CD14-positive monocyte (primary cell): ENCODE measurements around the gene CRY2. TPM values are rescaled to one million over a fixed set of nuclear protein-coding genes. Genes with fewer than 3 reads are reported as not detected.
A peak's percentile ranks its signal among the peaks of the same experiment; 100 is the strongest.

Source experiments
- DNase-seq, 3 donors: peaks; one replicate each; pipeline ENCODE4 v3.0.0-alpha.2; 2011 to 2022
- H2AFZ ChIP-seq: 2 replicates; pipeline ENCODE4 v1.6.0; 2012; ENCODE audit warnings: mild to moderate bottlenecking, low read depth, low read length, inconsistent platforms; ENCODE audit not compliant: insufficient read depth, poor library complexity, severe bottlenecking
- H3K27ac ChIP-seq, 2 donors: 1 replicate in 1 of 2; 2 replicates in 1 of 2; pipeline ENCODE4 v1.5.1; 2012 to 2013; ENCODE audit warnings: low read length in 2 of 2, control low read depth in 1 of 2, inconsistent platforms in 1 of 2, low read depth in 1 of 2, mild to moderate bottlenecking in 1 of 2
- H3K27me3 ChIP-seq, 2 donors: one replicate each; pipeline versions ENCODE4 v1.6.0 to v1.6.1; 2011 to 2013; ENCODE audit warnings: low read length in 2 of 2; ENCODE audit not compliant: control insufficient read depth in 2 of 2, insufficient read depth in 2 of 2
- H3K36me3 ChIP-seq, 2 donors: replicated peaks in 1 of 2; 1 replicate in 1 of 2; 2 replicates in 1 of 2; pipeline versions ENCODE4 v1.5.1 to v1.6.1; 2012 to 2013; ENCODE audit warnings: low read length in 2 of 2, control low read depth in 1 of 2, inconsistent platforms in 1 of 2, mild to moderate bottlenecking in 1 of 2; ENCODE audit not compliant: insufficient read depth in 2 of 2, control insufficient read depth in 1 of 2
- H3K4me1 ChIP-seq, 2 donors: 1 replicate in 1 of 2; 2 replicates in 1 of 2; pipeline versions ENCODE4 v1.5.1 to v1.6.1; 2012 to 2013; ENCODE audit warnings: low read length in 2 of 2, control low read depth in 1 of 2, inconsistent platforms in 1 of 2, mild to moderate bottlenecking in 1 of 2, moderate library complexity in 1 of 2; ENCODE audit not compliant: insufficient read depth in 2 of 2, control insufficient read depth in 1 of 2
- H3K4me2 ChIP-seq: replicated peaks from 2 replicates; pipeline ENCODE3; 2012; ENCODE audit warnings: low read length, moderate library complexity, mild to moderate bottlenecking; ENCODE audit not compliant: poor library complexity, severe bottlenecking; ENCODE audit errors: extremely low read depth
- H3K4me3 ChIP-seq, 3 experiments: fragments of 200-600 bp in 1 of 3; sonication (generic) in 1 of 3; replicated peaks in 1 of 3; 1 replicate in 2 of 3; 2 replicates in 1 of 3; pipeline ENCODE4 v1.5.1; 2011 to 2013; ENCODE audit warnings: low read length in 3 of 3, mild to moderate bottlenecking in 3 of 3, control low read depth in 2 of 3, low read depth in 2 of 3, inconsistent platforms in 1 of 3, moderate library complexity in 1 of 3
- H3K79me2 ChIP-seq: 2 replicates; pipeline ENCODE4 v1.6.0; 2012; ENCODE audit warnings: mild to moderate bottlenecking, control low read depth, inconsistent platforms, low read length, moderate library complexity; ENCODE audit not compliant: insufficient read depth
- H3K9ac ChIP-seq: 2 replicates; pipeline ENCODE4 v1.6.0; 2017; ENCODE audit warnings: low read length, mild to moderate bottlenecking; ENCODE audit not compliant: insufficient read depth, poor library complexity, severe bottlenecking
- H3K9me3 ChIP-seq, 2 donors: replicated peaks in 1 of 2; 1 replicate in 1 of 2; 2 replicates in 1 of 2; pipeline versions ENCODE4 v1.5.1 to v1.6.1; 2012 to 2013; ENCODE audit warnings: low read length in 2 of 2, control low read depth in 1 of 2; ENCODE audit not compliant: control insufficient read depth in 1 of 2, insufficient read depth in 1 of 2
- H4K20me1 ChIP-seq: 2 replicates; pipeline ENCODE4 v1.6.0; 2012; ENCODE audit warnings: mild to moderate bottlenecking, low read length, control low read depth, moderate library complexity; ENCODE audit not compliant: insufficient read depth
- H3K27ac Mint-ChIP-seq, 7 donors: one replicate each; pipeline ENCODE4 v1.8.0; 2020; ENCODE audit warnings: mild to moderate bottlenecking in 7 of 7, mixed read lengths in 7 of 7, moderate library complexity in 6 of 7, inconsistent platforms in 2 of 7
- H3K27me3 Mint-ChIP-seq, 3 donors: one replicate each; pipeline ENCODE4 v1.8.0; 2021 to 2022; ENCODE audit warnings: low read depth in 3 of 3, mild to moderate bottlenecking in 3 of 3, mixed read lengths in 3 of 3, moderate library complexity in 3 of 3, inconsistent platforms in 1 of 3
- H3K36me3 Mint-ChIP-seq, 2 donors: one replicate each; pipeline ENCODE4 v1.8.0; 2020; ENCODE audit warnings: mixed read lengths in 2 of 2, inconsistent platforms in 1 of 2, mild to moderate bottlenecking in 1 of 2
- H3K4me1 Mint-ChIP-seq: one replicate; pipeline ENCODE4 v1.8.0; 2020; ENCODE audit warnings: mild to moderate bottlenecking, mixed read lengths
- H3K4me3 Mint-ChIP-seq, 2 donors: one replicate each; pipeline ENCODE4 v1.8.0; 2020; ENCODE audit warnings: mild to moderate bottlenecking in 2 of 2, mixed read lengths in 2 of 2, moderate library complexity in 1 of 2
- H3K9me3 Mint-ChIP-seq, 7 donors: one replicate each; pipeline ENCODE4 v1.8.0; 2020 to 2022; ENCODE audit warnings: mixed read lengths in 7 of 7, mild to moderate bottlenecking in 6 of 7, moderate library complexity in 6 of 7, inconsistent platforms in 2 of 7
- WGBS: methylation state at CpG from one replicate; pipeline ENCODE4 v1.1.5; 2013; ENCODE audit warnings: missing lambda C conversion rate; ENCODE audit not compliant: insufficient coverage; 5-methylcytosine and 5-hydroxymethylcytosine counted together
- intact Hi-C, 2 donors: fragments of 100-400 bp; cut with micrococcal nuclease; formaldehyde crosslinking; loops; one replicate each; pipeline versions ENCODE4 v1.15.0 to v1.15.1; 2023
- polyA plus RNA-seq, 3 donors: library from polyadenylated mRNA; depleted of rRNA in 1 of 3; unstranded in 2 of 3; stranded (reverse) in 1 of 3; fragments of 300-500 nt in 2 of 3; fragments of >200 nt in 1 of 3; fragmentation: Illumina TruSeq in 2 of 3; gene quantifications; 1 replicate in 2 of 3; 2 replicates in 1 of 3; pipeline ENCODE4 v1.2.3, GENCODE V29; 2012 to 2021
- TF ChIP-seq, protein P1 (sequence below): fragments of 200-600 bp; IDR thresholded peaks from one replicate; pipeline ENCODE4 v1.8.0; 2022; ENCODE audit warnings: antibody characterized with exemption, mild to moderate bottlenecking

The CRY2 gene
- polyA plus RNA-seq, 3 donors = 5.1 to 12.5 (median 7.2) TPM

DNA sequence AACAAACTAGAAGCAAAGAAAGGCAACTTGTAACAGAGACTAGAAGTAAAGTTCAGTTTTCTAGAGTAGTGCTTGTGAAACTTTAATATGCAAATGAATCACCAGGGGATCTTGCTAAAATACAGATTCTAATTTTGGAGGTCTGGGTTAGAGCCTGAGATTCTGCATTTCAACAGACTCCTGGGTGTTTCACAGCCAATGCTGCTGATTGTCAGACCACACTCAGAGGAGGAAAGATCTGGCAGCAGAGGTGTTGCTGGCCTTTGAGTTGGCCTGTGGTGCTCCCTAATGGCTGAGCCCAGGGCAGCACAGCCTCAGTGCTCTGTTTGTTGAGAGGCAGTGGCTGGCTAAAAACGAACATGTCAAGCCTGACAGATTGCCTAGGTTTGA is 5.4 kb downstream of the CRY2 start:
- H3K4me1 ChIP-seq = peaks cover 27 to 29% of the 10 kb centered on the region in 2 donors
- no peak overlapping the region for H3K4me3 Mint-ChIP-seq
- H3K9me3 Mint-ChIP-seq = no peaks in the 10 kb centered on the region
- no peak for DNase-seq
- intact Hi-C loops = no loop called here
- no peak overlapping the region for H3K4me3 ChIP-seq
- peak overlapping the region in 1 of 2 donors; percentile 18 for H3K27ac ChIP-seq
- peaks cover 31 to 45% of the 10 kb centered on the region in 2 donors for H3K36me3 Mint-ChIP-seq
- peaks cover 58% of the 10 kb centered on the region for H3K79me2 ChIP-seq
- TF ChIP-seq, protein P1, sequence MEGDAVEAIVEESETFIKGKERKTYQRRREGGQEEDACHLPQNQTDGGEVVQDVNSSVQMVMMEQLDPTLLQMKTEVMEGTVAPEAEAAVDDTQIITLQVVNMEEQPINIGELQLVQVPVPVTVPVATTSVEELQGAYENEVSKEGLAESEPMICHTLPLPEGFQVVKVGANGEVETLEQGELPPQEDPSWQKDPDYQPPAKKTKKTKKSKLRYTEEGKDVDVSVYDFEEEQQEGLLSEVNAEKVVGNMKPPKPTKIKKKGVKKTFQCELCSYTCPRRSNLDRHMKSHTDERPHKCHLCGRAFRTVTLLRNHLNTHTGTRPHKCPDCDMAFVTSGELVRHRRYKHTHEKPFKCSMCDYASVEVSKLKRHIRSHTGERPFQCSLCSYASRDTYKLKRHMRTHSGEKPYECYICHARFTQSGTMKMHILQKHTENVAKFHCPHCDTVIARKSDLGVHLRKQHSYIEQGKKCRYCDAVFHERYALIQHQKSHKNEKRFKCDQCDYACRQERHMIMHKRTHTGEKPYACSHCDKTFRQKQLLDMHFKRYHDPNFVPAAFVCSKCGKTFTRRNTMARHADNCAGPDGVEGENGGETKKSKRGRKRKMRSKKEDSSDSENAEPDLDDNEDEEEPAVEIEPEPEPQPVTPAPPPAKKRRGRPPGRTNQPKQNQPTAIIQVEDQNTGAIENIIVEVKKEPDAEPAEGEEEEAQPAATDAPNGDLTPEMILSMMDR = no peak
- WGBS = no CpG with 5 or more reads among the region's 1 CpG
- H3K4me2 ChIP-seq = no peak overlapping the region
- peaks cover 76% of the 10 kb centered on the region for H4K20me1 ChIP-seq
- no peaks in the 10 kb centered on the region for H3K27me3 Mint-ChIP-seq
- H3K9me3 ChIP-seq = no peaks in the 10 kb centered on the region
- H3K9ac ChIP-seq = no peak overlapping the region
- H3K4me1 Mint-ChIP-seq = peaks cover 39% of the 10 kb centered on the region
- H3K27ac Mint-ChIP-seq = peak overlapping the region in 1 of 7 donors; percentile 64
- no peak overlapping the region for H2AFZ ChIP-seq
- H3K27me3 ChIP-seq = no peaks in the 10 kb centered on the region
- H3K36me3 ChIP-seq = peaks cover 13 to 26% of the 10 kb centered on the region in 2 donors

DNA sequence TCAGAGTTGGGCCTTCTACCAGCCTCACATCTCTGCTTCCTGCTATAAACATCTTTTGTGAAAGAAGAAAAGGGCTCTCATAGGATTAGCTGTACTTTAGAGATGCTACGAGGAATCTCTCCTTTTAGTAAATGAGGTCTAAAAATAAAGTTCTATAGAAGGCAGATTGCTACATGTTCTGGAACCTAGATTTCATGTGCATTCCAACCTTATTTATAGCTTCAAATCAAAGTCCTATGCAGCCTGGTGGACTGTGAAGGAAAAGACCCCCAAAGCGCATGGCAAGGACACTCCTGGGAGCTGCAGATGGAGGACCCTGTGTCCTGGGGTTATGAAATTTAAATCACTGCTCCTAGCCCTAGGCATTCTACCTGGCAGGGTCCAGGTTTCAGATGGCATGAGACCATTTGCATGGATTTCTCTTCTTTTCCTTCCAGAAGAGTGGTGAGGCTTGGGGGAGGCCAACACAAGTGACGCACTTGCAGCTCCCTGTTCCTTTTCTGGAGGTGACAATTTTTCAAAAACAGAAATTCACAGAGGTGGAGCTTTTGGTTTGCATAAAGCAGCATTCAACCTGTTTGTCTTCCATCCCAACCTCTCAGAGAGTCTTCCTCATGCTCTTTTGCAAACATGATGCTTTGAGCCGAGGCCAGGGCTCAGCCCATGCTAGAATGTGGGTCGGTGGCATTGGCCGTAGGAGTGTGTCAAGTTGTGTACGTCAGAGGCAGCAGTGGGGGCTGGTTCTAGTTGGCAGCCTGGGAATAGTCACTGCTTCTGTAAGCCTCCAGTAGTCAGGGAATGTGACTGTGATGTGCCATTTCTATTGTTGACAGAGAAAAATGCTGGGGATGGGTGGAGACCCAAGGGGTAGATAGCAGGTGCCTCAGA is 6.3 kb downstream of the CRY2 start:
- Histone ChIP-seq H3K4me1 (peaks cover 27 to 29% of the 10 kb centered on the region in 2 donors), H2AFZ (no peak overlapping the region), H3K9ac (no peak overlapping the region), H3K9me3 (no peaks in the 10 kb centered on the region), H4K20me1 (peaks cover 76% of the 10 kb centered on the region), H3K27me3 (no peaks in the 10 kb centered on the region), H3K4me3 (no peak overlapping the region), H3K27ac (no peak overlapping the region), H3K36me3 (peaks cover 14 to 35% of the 10 kb centered on the region in 2 donors), H3K4me2 (no peak overlapping the region), H3K79me2 (peaks cover 50% of the 10 kb centered on the region)
- DNase-seq = no peak
- peaks cover 34 to 48% of the 10 kb centered on the region in 2 donors for H3K36me3 Mint-ChIP-seq
- H3K4me1 Mint-ChIP-seq = peaks cover 40% of the 10 kb centered on the region
- TF ChIP-seq, protein P1 = no peak
- H3K4me3 Mint-ChIP-seq = no peak overlapping the region
- WGBS = 86% methylated on average over 4 of the region's 7 CpGs
- H3K27ac Mint-ChIP-seq = no peak overlapping the region
- H3K27me3 Mint-ChIP-seq = no peaks in the 10 kb centered on the region
- H3K9me3 Mint-ChIP-seq = no peaks in the 10 kb centered on the region
- intact Hi-C loops = no loop called here
